HL-60 (cell line): ENCODE measurements around the gene CIB4.

Experiments
- POLR2AphosphoS5 ChIP-seq: IDR thresholded peaks from 2 replicates; pipeline ENCODE4 v1.6.1; 2012; ENCODE audit warnings: low read depth
- TF ChIP-seq, protein P1 (sequence below): IDR thresholded peaks from one replicate; pipeline ENCODE4 v1.5.1; 2011; ENCODE audit warnings: low read length, control low read depth, inconsistent platforms; ENCODE audit not compliant: insufficient read depth
- TF ChIP-seq, protein P2 (sequence below): IDR thresholded peaks from 2 replicates; pipeline ENCODE4 v1.6.1; 2012; ENCODE audit warnings: low read depth; ENCODE audit not compliant: insufficient replicate concordance

DNA sequence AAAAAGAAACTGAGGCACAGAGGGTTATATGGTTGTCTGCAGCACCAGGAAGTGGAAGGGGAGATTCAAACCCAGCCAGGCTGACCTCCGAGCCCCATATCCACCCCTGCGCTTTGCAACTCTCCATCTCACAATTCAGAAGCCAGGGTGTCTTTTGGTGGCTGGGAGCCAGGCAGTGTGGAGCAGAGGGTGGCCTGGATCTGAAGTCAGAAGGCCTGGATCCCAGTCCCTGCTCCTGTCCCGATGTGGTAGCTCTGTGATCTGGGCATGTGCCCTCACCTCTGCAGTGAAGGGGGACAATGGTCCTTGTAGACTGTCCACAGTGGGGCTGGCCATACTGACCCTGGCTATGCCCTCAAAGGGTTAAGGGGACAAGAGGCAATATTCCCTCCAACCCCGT lies 57.0 kb downstream of the CIB4 start:
- TF ChIP-seq, protein P1, sequence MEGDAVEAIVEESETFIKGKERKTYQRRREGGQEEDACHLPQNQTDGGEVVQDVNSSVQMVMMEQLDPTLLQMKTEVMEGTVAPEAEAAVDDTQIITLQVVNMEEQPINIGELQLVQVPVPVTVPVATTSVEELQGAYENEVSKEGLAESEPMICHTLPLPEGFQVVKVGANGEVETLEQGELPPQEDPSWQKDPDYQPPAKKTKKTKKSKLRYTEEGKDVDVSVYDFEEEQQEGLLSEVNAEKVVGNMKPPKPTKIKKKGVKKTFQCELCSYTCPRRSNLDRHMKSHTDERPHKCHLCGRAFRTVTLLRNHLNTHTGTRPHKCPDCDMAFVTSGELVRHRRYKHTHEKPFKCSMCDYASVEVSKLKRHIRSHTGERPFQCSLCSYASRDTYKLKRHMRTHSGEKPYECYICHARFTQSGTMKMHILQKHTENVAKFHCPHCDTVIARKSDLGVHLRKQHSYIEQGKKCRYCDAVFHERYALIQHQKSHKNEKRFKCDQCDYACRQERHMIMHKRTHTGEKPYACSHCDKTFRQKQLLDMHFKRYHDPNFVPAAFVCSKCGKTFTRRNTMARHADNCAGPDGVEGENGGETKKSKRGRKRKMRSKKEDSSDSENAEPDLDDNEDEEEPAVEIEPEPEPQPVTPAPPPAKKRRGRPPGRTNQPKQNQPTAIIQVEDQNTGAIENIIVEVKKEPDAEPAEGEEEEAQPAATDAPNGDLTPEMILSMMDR: no peak
- no peak for TF ChIP-seq POLR2AphosphoS5
- TF ChIP-seq, protein P2, sequence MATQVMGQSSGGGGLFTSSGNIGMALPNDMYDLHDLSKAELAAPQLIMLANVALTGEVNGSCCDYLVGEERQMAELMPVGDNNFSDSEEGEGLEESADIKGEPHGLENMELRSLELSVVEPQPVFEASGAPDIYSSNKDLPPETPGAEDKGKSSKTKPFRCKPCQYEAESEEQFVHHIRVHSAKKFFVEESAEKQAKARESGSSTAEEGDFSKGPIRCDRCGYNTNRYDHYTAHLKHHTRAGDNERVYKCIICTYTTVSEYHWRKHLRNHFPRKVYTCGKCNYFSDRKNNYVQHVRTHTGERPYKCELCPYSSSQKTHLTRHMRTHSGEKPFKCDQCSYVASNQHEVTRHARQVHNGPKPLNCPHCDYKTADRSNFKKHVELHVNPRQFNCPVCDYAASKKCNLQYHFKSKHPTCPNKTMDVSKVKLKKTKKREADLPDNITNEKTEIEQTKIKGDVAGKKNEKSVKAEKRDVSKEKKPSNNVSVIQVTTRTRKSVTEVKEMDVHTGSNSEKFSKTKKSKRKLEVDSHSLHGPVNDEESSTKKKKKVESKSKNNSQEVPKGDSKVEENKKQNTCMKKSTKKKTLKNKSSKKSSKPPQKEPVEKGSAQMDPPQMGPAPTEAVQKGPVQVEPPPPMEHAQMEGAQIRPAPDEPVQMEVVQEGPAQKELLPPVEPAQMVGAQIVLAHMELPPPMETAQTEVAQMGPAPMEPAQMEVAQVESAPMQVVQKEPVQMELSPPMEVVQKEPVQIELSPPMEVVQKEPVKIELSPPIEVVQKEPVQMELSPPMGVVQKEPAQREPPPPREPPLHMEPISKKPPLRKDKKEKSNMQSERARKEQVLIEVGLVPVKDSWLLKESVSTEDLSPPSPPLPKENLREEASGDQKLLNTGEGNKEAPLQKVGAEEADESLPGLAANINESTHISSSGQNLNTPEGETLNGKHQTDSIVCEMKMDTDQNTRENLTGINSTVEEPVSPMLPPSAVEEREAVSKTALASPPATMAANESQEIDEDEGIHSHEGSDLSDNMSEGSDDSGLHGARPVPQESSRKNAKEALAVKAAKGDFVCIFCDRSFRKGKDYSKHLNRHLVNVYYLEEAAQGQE: no peak
